ENCODE results near the gene IL13RA1.
"Not testable (repeated sequence)": the region's sequence is repeated elsewhere in the genome, so short reads cannot be mapped to it uniquely, and the experiment has no call there.

DNA sequence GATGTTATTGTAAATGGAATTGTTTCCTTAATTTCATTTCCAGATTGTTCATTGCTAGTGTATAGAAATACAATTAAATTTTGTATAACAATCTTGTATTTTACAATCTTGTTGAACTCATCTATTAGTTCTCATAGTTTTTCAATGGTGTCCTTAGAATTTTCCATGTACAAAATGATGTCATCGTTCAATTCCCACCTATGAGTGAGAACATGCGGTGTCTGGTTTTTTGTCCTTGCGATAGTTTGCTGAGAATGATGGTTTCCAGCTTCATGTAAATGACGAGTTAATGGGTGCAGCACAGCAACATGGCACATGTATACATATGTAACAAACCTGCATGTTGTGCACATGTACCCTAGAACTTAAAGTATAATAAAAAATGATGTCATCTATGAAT, 89.9 kb downstream of the IL13RA1 start:
- TF ChIP-seq, protein P1, sequence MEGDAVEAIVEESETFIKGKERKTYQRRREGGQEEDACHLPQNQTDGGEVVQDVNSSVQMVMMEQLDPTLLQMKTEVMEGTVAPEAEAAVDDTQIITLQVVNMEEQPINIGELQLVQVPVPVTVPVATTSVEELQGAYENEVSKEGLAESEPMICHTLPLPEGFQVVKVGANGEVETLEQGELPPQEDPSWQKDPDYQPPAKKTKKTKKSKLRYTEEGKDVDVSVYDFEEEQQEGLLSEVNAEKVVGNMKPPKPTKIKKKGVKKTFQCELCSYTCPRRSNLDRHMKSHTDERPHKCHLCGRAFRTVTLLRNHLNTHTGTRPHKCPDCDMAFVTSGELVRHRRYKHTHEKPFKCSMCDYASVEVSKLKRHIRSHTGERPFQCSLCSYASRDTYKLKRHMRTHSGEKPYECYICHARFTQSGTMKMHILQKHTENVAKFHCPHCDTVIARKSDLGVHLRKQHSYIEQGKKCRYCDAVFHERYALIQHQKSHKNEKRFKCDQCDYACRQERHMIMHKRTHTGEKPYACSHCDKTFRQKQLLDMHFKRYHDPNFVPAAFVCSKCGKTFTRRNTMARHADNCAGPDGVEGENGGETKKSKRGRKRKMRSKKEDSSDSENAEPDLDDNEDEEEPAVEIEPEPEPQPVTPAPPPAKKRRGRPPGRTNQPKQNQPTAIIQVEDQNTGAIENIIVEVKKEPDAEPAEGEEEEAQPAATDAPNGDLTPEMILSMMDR (conservative IDR thresholded peaks at IDR 0.05) = not testable (repeated sequence)
- TF ChIP-seq EZH2 (IDR thresholded peaks at IDR 0.05; ENCODE audit: low read depth) = not testable (repeated sequence)

Data from PC-9 (cell line).